HG02981 (cell line): ENCODE measurements around the gene KDM1B.
"Not testable (repeated sequence)": the region's sequence is repeated elsewhere in the genome, so short reads cannot be mapped to it uniquely, and the experiment has no call there.

Experiments used
- ATAC-seq: cut with Tn5 transposase; IDR thresholded peaks from one replicate; pipeline ENCODE4 v1.9.1; 2021; ENCODE audit warnings: mild to moderate bottlenecking, moderate library complexity; ENCODE audit not compliant: unreplicated experiment

KDM1B gene

DNA sequence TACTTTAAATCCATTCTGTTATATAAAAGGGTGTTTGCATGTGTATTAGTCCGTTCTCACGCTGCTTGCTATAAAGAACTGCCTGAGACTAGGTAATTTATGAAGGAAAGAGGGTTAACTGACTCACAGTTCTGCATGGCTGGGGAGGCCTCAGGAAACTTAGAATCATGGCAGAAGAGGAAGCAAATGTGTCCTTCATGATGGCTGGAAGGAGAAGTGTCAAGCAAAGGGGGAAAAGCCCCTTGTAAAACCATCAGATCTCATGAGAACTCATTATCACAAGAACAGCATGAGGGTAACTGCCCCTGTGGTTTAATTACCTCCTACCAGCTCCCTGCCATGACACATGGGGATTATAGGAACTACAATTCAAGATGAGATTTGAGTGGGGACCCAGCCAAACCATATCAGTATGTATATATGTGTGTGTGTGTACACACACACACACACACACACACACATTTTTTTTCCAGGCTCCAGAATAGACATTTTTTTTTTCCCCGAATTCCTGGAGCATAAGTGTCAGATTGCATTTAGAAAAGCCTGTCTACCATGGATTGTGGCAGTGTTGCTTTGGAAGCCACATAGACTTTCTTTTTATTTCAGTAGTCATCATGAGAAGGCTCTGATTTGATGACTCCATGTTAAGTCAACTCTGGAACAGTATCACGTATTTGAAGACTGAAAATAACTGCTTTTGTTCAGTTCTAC, 31.5 kb downstream of the KDM1B start:
- no peak for ATAC-seq

GRCh38 chr6:18187701-18188100, 32.5 kb downstream of the KDM1B start:
- ATAC-seq = no peak

- ATAC-seq = no peak
These were observed 34.0 kb downstream of the KDM1B start for GRCh38 chr6:18189196-18189595.

DNA sequence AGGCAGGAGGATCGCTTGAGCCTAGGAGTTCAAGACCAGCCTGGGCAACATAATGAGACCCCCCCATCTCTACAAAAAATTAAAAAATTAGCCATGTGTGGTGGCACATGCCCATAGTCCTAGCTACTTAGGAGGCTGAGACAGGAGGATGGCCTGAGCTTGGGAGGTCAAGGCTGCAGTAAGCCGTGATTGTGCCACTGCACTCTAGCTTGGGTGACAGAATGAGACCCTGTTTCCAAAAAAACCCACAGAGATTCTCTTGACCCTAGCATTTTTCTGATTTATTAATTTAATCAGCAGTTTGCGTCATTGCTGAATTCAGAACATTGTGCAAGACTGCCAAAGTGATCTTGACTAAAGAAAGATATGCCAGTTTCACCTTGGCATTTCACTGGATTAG, 36.8 kb downstream of the KDM1B start:
- no peak for ATAC-seq

DNA sequence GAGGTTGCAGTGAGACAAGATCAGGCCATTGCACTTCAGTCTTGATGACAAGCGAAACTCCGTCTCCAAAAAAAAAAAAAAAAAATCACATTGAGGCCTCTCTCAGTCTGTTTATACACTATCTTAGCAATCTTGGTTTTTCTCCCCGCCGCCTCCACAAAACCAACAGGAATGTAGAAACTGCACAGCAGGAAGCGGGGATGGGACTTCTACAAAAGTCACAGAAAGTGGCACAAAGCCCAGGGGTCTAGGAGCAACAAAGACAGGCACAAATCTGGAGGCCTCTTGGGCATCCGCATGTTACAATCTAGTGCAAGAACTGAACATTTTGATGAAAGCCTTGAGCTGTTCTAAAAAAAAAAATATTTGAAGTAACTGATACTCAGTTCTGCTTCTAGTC, 48.6 kb downstream of the KDM1B start:
- no peak for ATAC-seq

DNA sequence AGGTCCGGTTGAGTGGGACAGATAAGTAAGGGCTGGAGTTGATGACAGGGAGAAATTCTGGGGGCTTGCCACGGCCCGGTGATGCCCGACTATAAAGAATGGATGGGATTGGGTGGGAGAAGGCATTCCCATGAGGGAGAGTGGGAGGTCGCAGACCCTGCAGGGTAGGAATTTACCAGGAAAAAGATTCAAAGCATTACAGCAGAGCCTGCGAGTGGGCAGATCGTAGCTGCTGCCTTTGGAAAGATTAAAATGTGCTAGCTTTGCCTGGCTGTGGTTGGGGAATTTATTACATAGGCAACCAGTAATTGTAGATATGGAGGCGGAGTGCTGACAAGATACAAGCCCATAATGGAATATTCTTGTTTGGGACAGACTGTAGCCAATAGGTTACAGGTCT, 49.5 kb downstream of the KDM1B start:
- no peak for ATAC-seq

- no peak for ATAC-seq
These were observed 51.4 kb downstream of the KDM1B start for GRCh38 chr6:18206591-18206990.

DNA sequence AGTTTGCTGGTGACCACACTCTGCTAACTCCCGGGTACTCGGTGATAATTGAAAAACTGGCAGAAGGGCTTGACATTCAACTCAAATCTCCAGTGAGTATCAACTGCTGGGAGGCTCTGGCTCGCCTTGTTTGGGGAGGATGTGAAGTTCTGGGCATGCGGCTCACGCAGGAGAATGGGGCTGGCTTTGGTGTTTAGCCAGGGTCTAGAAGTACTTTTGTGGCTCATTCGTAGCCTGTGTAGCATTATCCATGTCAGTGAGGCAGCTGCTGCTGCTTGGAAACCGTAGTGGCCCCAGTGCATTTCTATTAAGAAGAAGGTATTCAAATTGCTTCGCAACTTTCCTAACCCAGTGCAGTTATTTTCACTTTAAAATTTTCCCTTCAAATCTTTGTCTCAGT, 52.2 kb downstream of the KDM1B start:
- ATAC-seq = no peak

GRCh38 chr6:18207949-18208348, 52.7 kb downstream of the KDM1B start:
- no peak for ATAC-seq

- ATAC-seq = not testable (repeated sequence)
These were observed 53.6 kb downstream of the KDM1B start for GRCh38 chr6:18208778-18209177.

DNA sequence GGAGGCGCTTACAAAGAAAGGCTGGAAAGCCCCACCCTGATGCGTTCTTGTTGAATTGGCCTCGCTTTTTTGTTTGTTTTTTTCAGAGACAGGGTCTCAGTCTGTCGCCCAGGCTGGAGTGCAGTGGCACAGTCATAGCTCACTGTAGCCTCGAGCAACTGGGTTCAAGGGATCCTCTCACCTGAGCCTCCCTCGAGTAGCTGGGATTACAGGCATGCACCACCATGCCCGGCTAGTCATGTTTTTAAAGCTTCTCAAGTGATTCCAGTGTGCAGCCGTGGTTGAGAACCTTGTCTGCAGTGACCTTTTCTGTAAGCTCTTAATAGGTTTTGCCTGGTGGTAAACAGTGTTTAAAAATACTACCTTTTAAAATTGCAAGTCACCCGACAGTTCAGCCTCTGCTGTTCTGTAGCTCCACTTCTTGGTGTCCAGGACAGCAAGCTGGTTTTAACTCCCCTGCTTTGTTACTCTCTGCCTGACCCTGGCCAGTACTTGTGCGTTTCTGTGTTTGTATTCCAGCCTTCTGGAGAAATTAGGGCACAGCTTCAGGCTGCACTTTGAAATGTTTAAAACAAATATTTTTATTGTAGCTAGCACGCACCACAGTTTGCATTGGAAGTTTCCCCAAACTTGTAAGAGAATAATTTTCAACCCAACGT, 54.4 kb downstream of the KDM1B start:
- ATAC-seq = no peak

- no peak for ATAC-seq
These were observed 55.5 kb downstream of the KDM1B start for GRCh38 chr6:18210707-18211106.

GRCh38 chr6:18211338-18211737, 56.1 kb downstream of the KDM1B start:
- peak; percentile 86 for ATAC-seq

DNA sequence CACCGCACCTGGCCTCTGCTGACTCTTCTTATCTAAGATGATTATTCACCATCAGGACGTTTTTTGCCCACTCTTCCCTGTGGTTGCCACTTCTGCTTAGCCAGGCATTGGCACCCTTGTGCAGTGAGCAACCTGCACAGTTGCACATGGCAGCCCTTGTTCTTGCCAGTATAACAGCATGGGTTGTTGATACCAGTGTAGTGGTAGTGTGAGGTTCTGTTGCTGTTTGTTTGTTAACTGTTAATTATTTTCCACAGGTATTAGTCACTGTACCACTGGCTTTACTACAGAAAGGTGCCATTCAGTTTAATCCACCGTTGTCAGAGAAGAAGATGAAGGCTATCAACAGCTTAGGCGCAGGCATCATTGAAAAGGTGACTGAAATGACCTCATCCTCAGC, 57.0 kb downstream of the KDM1B start:
- ATAC-seq = no peak

DNA sequence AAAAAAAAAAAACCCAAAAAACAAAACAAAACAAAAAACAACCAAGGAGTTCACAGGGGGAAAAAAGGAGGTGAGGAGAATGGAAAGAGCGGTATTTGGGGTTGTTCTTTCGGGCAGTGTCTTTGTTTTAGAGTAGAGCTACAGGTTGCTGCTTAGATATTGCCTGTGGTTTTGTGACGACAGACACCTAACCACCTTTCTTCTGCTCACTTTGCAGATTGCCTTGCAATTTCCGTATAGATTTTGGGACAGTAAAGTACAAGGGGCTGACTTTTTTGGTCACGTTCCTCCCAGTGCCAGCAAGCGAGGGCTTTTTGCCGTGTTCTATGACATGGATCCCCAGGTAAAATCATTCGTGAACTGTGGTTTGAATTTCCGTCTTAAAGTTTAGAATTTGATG, 58.2 kb downstream of the KDM1B start:
- ATAC-seq = no peak

DNA sequence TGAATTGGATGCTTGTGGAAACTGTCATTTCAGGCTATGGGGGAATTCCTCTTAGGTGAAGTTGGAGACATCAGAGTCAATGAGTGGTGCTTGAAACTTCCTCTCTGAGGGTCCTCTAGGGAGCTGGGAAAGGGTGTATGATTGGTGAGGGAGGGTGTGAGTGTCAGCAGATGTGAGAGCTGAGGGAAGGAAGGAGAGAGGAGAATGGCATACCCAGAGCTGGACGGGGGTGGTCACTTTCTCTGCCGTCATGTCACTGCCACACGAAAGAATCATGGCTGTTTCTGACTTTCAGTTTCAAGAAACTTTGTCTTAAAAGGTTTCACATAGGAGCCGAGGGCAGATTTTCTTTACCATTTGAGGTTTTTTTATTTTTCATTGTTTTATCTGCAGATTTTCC, 58.8 kb downstream of the KDM1B start:
- ATAC-seq = peak; percentile 35

DNA sequence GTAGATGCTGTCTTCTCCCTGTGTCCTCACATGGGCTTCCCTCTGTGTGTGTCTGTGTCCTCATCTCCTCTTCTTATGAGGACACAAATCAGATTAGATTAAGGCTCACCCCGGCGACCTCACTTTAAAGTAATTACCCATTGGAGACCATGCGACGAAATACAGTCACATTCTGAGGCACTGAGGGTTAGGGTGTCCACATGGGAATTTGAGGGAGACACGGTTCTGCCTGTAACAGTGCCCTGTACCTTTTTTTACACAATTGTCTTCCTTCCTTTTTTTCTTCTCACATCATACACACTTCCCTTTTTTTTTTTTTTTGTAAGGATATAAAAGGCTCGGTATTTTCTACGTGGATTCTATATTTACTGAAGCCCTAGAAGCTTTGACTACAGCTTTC, 60.2 kb downstream of the KDM1B start:
- no peak for ATAC-seq

DNA sequence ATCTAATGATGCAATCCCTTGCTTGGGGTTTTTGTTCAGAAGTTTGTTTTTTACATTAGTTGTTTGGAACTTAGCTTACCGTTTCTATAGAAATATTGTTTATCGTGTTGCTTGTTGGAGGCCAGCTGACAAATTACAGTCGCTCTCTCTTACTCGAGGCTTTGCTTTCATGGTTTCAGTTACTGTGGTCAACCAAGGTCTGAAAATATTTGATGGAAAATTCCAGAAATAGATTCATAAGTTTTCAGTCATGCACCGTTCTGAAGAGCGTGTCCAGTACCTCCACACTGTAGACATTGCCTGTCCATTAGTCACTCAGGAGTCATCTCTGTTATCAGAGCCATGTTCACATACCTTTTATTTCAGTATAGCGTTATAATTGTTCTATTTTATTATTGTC, 61.2 kb downstream of the KDM1B start:
- ATAC-seq = no peak

DNA sequence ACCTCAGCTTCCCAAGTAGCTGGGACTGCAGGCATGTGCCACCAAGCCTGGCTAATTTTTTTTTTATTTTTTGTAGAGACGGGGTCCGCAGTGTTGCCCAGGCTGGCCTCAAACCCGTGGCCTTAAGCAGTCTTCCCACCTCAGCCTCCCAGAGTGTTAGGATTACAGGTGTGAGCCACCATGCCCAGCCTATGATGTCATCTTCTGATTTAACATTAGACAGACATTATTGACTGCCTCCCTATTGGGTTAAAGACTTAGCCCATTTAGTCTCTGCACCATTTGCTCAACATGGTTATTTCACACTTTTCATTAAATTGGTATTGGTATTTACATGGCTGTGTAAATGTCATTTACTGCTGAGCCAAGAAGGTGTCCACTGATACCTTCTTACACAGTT, 63.0 kb downstream of the KDM1B start:
- no peak for ATAC-seq

GRCh38 chr6:18219591-18219990, 64.4 kb downstream of the KDM1B start:
- no peak for ATAC-seq

DNA sequence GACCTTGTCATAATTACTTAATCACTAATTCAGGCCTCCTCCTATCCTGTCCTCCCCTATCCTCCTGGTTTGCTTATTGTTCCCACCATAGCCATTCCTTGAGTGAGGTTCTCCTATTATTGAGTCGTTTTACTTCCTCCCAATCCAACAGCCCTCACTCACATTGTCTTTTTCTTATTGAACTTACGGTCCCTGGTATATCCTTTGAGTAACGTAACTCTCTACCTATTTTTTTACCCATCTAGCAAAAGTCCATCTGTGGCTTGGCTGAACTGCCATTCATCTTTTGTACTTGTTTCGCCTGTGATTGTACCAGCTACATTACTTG, 66.0 kb downstream of the KDM1B start:
- no peak for ATAC-seq

- not testable (repeated sequence) for ATAC-seq
These were observed 71.4 kb downstream of the KDM1B start for GRCh38 chr6:18226451-18227105.
